Kidney capillary endothelial cell (primary cell): ENCODE data around the gene TBXT.

Source experiments
- DNase-seq: peaks from one replicate; pipeline ENCODE4 v3.0.0-alpha.2; 2018; ENCODE audit warnings: low spot score

The TBXT gene

DNA sequence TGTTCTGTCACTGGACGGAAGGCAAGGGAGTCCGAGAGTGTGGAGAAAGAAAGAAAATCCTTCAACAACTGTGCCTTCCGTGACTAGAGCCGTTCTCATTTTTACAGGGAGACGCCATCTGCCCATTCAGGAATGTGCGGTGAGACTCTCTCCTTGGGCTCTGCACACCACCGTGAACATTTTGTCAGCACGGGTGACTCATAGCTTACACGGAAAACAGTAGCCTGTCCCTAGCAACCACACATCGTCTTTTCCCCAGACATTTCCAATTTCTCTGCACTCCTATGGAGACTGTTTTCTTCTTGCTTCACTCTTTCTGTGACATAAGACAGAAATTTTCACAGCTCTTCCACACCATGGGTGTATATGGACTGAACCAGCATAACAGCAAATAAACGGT, 55.1 kb downstream of the TBXT start:
- no peak for DNase-seq

DNA sequence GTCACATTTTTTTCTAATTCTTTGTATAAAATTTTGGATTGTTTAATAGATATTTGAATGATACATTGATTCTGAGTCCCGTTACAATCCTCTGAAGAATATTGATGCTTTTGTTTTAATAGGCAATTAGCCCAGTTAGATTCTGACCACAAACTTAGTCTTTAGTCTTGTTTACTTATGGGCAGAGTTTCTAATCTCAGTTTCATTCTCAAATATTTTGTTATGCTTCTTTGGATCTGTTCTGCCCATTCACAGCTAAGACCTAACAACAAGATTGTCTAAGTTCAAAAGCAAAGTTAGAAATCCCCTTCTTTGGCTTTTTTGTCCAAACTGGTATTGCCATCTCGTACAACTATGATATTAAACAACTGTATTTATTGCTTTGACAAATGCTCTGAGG, 58.0 kb downstream of the TBXT start:
- DNase-seq: no peak
